ENCODE measurements around the gene DYDC1.
"Not testable (repeated sequence)": the region's sequence is repeated elsewhere in the genome, so short reads cannot be mapped to it uniquely, and the experiment has no call there.

DYDC1 gene

DNA sequence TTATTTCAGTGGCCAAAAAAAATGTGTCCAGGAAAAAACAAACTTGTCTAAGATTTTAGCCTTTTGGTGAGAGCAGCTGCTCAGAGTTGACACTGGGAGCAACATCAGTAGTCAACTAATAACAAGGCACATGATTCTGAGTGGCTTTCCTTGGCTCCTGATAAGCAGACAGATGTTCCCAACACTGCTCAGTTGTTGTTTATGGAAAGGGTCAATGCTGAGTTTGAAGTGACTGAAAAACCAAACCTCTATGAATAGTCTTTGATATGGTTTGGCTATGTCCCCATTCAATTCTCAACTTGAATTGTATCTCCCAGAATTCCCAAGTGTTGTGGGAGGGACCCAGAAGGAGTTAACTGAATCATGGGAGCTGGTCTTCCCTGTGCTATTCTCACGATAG is 12.3 kb downstream of the DYDC1 start:
- DNase-seq (ENCODE audit: low read depth) = no peak

DNA sequence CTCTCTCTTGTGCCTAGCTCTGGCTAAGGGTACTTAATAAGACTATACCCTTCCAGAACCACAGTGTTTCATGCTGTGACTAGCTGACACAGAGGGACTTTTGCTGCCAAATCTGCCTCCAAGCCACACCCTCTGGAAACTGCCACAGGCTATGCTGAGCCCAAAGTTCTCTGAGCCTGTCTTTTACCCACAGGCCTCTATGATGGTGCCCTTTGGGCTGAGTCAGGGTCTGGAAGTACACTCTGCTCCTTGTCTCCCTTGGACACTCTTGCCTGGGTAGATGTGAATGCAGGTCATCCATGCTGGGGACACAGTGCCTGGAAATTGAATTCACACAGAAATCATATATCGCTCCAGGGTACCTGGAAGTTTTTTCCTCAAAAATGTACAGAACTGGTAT is 22.6 kb downstream of the DYDC1 start:
- no peak for DNase-seq (ENCODE audit: low read depth)

DNA sequence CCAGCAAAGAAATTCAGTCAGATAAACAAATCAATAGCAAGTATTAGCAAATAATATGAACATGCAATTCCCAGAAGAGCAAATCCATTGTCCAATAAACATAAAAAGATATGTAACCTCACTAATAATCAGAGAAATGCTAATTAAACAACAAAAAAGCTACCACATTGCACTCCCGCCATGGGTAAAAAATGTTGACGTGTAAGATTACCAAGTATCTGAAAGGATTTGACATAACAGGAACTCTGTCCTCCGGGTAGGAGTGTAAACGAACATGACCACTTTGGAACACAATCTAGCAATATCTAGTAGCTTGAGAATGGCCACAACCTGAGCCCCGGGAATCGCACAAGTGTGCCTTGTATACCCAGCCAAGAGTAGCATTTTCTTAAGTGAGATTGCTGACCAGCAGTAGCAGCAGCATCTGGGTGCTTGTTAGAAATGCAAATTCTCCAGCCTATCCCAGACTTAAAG is 31.6 kb downstream of the DYDC1 start:
- no peak for DNase-seq (ENCODE audit: low read depth)

DNA sequence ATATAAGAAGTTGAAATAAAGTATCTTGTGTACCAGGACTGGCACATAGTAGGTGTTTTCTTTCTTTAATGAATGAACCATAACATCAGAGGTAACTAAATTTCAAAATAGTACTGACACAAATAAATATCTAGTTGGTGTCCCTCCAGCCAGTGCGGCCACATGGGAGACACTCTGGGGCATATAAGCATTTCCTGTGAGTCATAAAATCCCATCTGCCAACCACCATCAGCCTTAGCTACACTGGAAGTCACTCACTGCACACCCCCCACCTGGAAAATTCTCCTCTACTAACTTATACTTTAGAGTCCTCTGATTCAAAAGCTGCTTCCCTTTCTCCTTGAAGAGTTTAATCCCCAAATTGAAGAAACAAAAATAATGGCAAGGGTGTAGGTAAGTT is 32.5 kb downstream of the DYDC1 start:
- DNase-seq (ENCODE audit: low read depth) = no peak

DNA sequence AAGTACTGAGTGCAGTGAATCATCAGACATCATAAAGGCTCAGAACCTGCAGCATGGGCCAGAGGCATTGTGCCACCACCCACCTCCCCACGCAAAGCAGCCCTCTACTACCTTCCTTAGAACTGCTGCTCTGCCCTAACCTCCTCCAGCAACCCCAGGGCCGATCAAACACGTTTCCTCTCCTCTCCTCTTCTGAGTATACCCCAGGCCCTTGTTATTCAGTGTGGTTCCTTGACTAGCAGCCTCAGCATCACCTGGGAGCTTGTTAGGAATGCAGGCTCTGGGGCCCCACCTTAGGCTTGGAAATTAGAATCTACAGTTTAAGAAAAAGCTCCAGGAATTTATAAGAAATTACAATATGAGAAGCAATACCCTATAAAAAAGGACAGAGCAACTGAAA is 33.2 kb downstream of the DYDC1 start:
- no peak for DNase-seq (ENCODE audit: low read depth)

DNA sequence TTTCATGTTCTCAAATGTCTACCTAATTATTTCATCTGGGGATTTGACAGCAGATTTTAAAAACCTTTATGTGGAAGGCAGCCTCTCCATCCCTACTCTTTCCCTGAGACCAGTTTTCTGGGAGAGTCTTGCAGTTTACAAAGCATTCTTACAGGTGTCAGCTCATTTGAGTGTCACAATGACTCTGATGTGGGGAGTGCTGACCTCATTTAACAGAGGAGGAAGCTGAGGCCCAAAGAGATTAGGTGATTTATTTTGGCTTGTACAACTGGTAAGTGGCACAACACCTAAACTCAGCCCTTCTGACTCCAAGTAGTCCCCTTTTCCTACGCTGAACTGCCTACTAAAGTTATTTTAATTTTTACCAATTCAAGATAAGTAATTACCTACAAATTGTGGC is 33.8 kb downstream of the DYDC1 start:
- no peak for DNase-seq (ENCODE audit: low read depth)

DNA sequence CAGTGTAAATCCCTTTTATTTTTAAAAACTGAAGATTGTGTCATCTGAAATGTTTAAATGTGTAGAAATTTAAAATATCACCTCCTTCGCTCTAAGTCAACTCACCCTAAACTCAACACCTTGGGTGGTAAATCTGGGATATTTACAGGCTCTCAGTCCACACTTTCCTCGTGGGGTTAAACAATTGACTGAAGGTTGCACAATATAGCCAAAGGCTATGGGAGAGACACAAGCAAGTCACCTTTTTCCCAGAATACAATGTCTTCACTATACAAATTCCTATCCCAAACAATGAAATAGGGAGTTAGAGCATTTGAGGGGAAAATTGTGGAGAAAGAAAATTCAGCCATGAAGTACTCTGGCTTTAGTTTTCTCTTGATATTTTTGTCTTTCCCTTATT is 34.4 kb downstream of the DYDC1 start:
- no peak for DNase-seq (ENCODE audit: low read depth)

DNA sequence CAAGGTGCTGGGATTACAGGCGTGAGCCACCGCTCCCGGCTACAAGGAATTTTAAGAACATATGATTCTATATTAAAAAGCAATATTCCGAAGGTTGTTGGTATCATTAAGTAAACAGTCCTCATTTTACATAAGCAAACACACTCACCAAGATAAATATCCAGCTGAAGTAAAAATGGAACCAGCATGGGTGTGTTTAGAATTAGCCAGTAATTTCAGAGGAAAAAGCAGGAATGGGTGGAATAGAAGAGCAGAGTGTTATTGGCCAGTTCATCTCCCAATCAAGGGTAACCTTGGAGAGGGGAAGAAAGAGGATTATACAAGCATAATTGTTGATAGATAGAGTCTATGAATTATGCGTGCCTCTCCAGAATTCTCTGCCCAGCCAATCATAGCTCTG is 35.4 kb downstream of the DYDC1 start:
- no peak for DNase-seq (ENCODE audit: low read depth)

DNA sequence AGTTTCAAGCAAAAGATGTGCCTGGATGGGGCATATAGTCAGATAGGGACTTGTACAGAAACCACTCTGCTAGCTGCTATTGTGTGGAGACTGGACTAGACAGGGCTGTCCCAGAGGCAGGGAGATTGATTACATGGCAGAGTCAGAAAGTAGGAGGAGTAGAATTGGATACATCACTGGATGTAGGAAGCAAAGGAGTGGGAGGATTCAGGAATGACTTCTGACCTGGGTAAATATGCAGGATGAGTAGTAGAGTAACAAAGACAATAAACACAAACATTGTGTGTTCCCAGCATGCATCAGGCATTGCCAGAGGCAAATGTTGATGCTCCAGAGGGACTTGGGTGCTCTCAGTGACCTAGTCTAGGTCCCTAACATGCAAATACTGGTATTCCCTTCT is 36.2 kb downstream of the DYDC1 start:
- no peak for DNase-seq (ENCODE audit: low read depth)

DNA sequence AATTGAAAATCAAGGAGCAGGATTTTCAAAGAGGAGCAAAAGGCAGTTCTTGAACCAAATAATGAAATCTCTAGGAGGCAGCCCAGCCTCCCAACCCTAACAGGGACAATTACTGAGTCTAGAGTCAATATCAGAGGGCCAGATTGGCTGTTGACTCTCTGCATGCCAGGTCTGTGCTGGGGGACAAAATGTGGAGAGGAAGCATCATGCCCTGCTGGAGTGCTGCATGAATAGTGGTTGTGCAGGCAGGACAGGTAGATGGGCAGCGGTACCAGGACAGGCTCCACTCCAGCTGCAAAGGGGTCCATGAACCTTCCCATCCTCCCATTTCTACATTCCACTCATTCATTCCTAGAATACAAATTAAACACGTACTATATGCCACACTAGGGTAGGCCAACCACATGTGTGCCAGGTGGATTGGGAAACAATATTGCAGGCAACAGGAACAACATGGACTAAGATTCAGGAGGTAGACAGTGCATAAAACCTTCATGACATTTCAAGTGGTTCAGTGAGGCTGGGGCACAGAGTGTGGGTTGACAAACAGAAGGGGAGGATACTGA is 36.7 kb downstream of the DYDC1 start:
- no peak for DNase-seq (ENCODE audit: low read depth)

DNA sequence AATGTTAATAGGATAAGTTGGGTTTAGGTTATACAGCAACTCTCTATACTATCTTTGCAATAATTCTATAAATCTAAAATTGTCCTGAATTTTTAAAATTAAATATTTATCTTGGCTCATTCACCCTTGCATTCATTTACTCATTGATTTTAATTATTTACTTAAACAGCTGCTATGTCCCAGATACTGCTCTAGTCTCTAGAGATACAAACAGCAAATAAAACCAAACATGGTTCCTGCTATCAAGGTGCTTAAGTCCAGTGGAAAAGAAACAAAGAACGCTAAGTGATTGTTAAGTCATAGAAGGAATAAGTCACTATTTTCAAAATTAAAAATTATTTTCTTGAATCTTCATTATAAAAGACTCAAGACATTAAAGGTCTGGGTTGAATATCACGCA is 37.2 kb downstream of the DYDC1 start:
- no peak for DNase-seq (ENCODE audit: low read depth)

DNA sequence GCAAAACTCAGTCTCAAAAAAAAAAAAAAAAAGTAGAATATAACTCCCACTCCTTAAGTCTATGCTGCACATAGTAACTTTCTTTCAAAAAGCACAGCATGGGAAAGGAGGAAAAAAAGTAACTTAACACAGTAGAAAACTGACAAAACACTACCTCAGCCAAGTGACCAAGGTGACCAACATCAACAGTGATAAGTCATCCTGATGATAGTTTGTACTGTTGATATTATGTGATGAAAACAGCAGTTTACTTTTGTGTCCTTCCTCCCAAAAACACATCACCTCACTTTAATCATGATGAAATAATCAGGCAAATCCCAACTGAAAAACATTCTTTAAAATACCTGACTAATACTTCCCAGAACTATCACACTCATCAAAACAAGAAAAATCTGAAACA is 37.8 kb downstream of the DYDC1 start:
- no peak for DNase-seq (ENCODE audit: low read depth)

DNA sequence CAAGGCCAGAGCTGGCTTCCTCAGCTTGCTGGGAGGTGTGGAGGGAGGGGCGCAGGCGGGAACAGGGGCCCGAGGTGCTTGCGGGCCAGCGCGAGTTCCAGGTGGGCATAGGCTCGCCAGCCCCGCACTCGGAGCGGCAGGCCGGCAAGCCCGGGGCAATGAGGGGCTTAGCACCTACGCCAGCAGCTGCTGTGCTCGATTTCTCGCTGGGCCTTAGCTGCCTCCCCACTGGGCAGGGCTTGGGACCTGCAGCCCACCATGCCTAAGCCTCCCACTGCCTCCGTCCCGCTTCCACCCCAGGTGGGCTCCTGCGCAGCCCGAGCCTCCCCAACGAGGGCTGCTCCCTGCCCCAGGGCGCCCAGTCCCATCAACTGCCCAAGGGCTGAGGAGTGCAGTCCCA is 41.2 kb downstream of the DYDC1 start:
- DNase-seq (ENCODE audit: low read depth) = no peak

DNA sequence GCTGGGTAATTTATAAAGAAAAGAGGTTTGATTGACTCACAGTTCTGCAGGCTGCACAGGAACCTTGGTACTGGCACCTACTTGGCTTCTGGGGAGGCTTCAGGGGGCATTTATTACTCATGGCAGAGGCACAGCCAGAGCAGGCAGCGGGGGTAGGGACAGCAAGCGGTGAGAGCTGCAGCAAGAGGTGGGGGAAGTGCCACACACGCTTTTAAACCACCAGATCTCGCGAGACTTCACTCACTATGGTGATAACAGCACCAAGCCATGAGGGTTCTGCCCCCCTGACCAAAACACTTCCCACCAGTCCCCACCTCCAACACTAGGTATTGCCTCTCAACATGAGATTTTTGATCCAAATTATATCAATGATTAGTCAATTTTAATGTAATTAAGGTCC is 43.0 kb downstream of the DYDC1 start:
- DNase-seq (ENCODE audit: low read depth) = no peak

DNA sequence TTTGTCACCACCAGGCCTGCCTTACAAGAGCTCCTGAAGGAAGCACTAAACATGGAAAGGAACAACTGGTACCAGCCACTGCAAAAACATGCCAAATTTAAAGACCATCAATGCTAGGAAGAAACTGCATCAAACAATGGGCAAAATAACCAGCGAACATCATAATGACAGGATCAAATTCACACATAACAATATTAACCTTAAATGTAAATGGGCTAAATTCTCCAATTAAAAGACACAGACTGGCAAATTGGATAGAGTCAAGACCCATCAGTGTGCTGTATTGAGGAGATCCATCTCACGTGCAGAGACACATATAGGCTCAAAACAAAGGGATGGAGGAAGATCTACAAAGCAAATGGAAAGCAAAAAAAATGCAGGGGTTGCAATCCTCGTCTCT is 50.6 kb downstream of the DYDC1 start:
- not testable (repeated sequence) for DNase-seq (ENCODE audit: low read depth)

DNA sequence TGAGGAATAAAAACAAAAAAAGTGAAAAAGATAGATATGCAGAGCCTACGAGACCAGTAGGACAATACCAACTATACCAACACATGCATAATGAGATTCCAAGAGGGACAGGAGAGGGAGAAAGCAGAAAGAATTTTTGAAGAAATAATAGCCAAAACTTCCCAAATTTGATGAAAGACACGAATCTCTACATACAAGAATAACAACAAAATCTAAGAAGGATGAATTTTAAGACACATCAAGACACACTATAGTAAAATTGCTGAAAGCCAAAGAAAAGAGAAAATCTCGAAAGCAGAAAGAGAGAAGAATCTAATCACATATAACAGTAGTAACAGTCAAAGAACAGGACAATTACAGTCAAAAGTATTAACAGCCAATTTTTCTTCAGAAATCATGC is 59.6 kb downstream of the DYDC1 start:
- no peak for DNase-seq (ENCODE audit: low read depth)

DNA sequence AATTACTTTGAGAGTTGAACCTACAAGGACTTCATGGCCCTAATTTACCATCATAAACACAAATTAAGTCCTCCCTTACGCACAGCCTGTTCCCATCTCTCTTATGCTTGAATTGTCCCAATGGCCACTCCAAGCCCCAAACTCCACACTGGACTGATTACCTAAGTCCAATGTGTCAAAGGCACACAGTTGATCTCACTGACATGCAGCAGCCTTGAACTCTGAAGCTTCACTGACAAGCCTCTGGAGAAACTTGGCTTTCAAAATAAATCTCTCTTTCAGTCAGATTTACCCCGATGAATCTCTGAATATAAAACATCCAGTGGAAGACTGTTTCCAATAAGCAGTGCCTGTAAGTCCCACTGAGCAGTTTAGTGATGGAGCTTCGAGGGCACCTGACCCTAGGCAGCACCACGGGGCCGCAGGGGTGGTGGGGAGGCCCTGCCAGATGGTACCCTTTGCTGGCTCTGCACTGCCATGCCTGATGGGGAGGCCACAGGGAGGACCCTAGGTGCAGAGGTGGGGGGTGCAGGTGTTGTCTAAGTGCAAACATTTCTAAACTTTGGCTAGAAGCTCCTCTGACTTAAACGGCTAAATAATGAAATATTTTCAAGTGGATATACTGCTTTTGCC is 63.8 kb downstream of the DYDC1 start:
- DNase-seq (ENCODE audit: low read depth) = no peak

DNA sequence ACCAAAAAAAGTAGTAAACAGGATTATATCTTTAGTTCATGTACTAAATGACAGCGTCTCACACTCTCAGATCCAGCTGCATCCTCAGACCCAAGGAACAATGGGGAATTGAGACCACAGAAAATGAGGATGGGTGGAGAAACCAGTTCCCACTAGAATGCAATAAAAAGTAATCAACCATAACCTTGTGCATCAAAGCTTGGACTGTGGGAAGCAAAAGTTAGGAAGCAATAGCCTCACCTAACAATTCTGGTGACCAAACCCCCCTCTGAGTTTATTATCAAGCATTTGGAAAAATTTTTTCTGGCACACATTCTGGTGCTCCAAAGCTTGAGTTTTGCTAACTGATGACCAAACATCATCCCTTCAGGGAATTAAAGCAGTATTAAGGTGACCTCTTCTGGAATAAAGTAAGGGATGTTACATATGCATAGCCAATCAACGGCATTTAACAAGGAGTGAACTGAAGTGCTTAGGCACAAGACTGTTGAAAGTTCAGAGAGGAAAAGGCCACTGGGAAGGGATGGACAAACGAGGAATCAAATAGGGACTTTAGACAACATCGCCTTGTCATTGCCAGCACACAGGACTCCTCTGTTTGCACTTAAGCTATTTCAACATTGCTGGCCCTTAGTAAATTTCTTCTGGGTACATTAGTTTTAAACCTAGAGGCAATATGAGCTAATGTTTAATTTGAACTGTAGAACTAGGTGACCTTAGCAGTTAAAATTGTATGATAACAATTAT is 65.9 kb downstream of the DYDC1 start:
- no peak for DNase-seq (ENCODE audit: low read depth)

DNA sequence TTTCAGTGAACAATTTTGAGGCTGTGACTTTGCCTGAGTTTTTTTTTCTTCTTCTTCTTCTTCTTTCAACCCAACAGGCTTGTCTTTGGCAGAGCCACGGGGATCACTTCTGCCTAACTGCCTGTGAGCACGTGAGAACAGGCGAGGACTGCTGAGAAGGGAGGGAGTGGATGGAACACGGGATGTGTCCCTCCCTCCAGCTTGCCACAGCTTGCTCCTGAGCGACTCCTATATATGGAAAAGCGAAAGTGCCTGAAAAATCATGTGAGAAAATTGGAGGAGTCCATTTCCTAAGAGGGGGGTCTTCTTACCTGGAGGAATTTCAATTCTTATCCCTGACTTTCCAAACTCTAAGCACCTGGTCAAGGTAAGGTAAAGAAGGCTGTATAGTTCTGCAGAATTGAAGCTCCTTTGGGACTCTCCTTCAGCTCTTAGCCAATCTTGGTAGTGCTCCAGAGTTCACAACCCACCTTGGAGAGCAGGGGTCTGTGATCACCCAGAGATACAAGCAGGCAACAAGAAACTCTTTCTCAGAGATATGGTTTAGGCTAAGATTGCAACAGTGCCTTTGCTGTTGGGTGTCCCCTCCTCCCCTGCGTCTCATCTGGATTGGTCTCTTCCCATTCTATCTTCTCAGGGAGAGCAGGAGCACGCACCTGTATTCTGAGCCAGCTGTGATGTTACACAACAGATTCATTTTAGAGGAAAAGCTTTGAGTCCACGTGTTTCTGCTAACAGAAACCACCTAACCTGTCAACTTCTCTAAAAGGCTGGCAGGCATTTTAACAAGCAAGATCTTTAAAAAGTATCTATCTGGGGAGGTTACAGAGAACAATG is 66.9 kb downstream of the DYDC1 start, which contains the start of gene MAT1A:
MAT1A (minus strand) TSS at position 208 of the 837 bp plus-strand sequence. CDS start 235 bp downstream, outside the sequence.
- DNase-seq (ENCODE audit: low read depth) = no peak

DNA sequence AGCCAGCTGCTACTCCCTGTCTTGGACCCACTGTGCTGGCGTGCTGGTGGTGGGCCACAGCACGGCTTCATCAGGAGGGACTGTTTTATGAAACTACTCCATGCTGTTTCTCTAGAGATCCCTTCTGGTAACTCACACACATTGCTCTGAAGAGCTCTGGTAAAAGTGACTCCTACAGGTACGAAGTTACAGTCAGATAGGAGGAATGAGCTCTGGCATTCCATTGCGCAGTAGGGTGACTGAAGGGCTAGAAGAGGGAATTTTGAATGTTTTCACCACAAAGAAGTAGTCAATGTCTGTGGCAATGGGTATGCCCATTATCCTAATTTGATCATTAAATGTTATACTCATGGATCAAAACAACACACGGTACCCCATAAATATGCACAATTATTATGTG is 67.7 kb downstream of the DYDC1 start:
- no peak for DNase-seq (ENCODE audit: low read depth)
